GM23338 (cell line): ENCODE measurements around the gene FAM76A. TPM values are rescaled to one million over a fixed set of nuclear protein-coding genes. Genes with fewer than 3 reads are reported as not detected.

Experiments used
- ATAC-seq: fragments of 200-7000 bp; cut with Tn5 transposase; 3 replicates; pipeline ENCODE4 v1.9.1; 2020
- DNase-seq: peaks from one replicate; pipeline ENCODE4 v3.0.0-alpha.2; 2015; ENCODE audit warnings: low spot score
- H2AFZ ChIP-seq: fragments of 200-600 bp; sonication (generic); 2 replicates; pipeline ENCODE4 v1.8.0; 2016; ENCODE audit warnings: antibody characterized with exemption, mild to moderate bottlenecking, moderate library complexity
- H3F3A ChIP-seq: fragments of 200-600 bp; sonication (generic); replicated peaks from 2 replicates; pipeline ENCODE4 v1.8.0; 2017; ENCODE audit warnings: antibody characterized with exemption, mixed run types, low read depth
- H3K27ac ChIP-seq: fragments of 200-600 bp; sonication (generic); 2 replicates; pipeline ENCODE4 v1.6.1; 2016; ENCODE audit warnings: low read depth
- H3K27me3 ChIP-seq: fragments of 200-600 bp; sonication (generic); 2 replicates; pipeline ENCODE4 v1.8.0; 2016; ENCODE audit warnings: mild to moderate bottlenecking, mixed run types, moderate library complexity; ENCODE audit not compliant: insufficient read depth
- H3K36me3 ChIP-seq: fragments of 200-600 bp; sonication (generic); 2 replicates; pipeline ENCODE4 v1.8.0; 2016; ENCODE audit warnings: mild to moderate bottlenecking; ENCODE audit not compliant: insufficient read depth
- H3K4me1 ChIP-seq: fragments of 200-600 bp; sonication (generic); 2 replicates; pipeline ENCODE4 v1.8.0; 2016; ENCODE audit warnings: mild to moderate bottlenecking, moderate library complexity; ENCODE audit not compliant: insufficient read depth
- H3K4me2 ChIP-seq: fragments of 200-600 bp; sonication (generic); 2 replicates; pipeline ENCODE4 v1.7.1; 2017; ENCODE audit warnings: mixed run types
- H3K4me3 ChIP-seq: fragments of 200-600 bp; sonication (generic); 2 replicates; pipeline ENCODE4 v1.6.1; 2016; ENCODE audit warnings: mixed run types
- H3K79me2 ChIP-seq: fragments of 200-600 bp; sonication (generic); replicated peaks from 2 replicates; pipeline ENCODE4 v1.8.0; 2017; ENCODE audit warnings: mild to moderate bottlenecking; ENCODE audit not compliant: insufficient read depth
- H3K9me2 ChIP-seq: fragments of 200-600 bp; sonication (generic); 2 replicates; pipeline ENCODE4 v1.8.0; 2017; ENCODE audit not compliant: insufficient read depth
- H4K20me1 ChIP-seq: fragments of 200-600 bp; sonication (generic); replicated peaks from 2 replicates; pipeline ENCODE4 v1.8.0; 2017; ENCODE audit warnings: mild to moderate bottlenecking; ENCODE audit not compliant: insufficient read depth
- H3K27ac Mint-ChIP-seq: 2 replicates; pipeline ENCODE4 v1.8.0; 2020; ENCODE audit warnings: inconsistent platforms, mild to moderate bottlenecking, moderate library complexity, mixed read lengths
- H3K27me3 Mint-ChIP-seq: 3 replicates; pipeline ENCODE4 v1.8.0; 2022; ENCODE audit warnings: low read depth, mild to moderate bottlenecking, moderate library complexity, mixed read lengths, inconsistent platforms; ENCODE audit not compliant: insufficient read depth, poor library complexity
- H3K36me3 Mint-ChIP-seq: 3 replicates; pipeline ENCODE4 v1.8.0; 2021; ENCODE audit warnings: low read depth, mild to moderate bottlenecking, inconsistent platforms, moderate library complexity, mixed read lengths
- H3K4me1 Mint-ChIP-seq: 3 replicates; pipeline ENCODE4 v1.8.0; 2020; ENCODE audit warnings: mild to moderate bottlenecking, inconsistent platforms, mixed read lengths
- H3K4me3 Mint-ChIP-seq: 3 replicates; pipeline ENCODE4 v1.8.0; 2021; ENCODE audit warnings: moderate library complexity, mild to moderate bottlenecking, inconsistent platforms, mixed read lengths
- H3K9me3 Mint-ChIP-seq: 3 replicates; pipeline ENCODE4 v1.8.0; 2020; ENCODE audit warnings: moderate library complexity, mild to moderate bottlenecking, inconsistent platforms, mixed read lengths
- CREB1 ChIP-seq: fragments of 250-450 bp; sonication (Bioruptor Pico); IDR thresholded peaks from 2 replicates; pipeline ENCODE4 v1.5.0; 2020; ENCODE audit warnings: low read depth, mild to moderate bottlenecking, moderate library complexity
- EZH2 ChIP-seq: fragments of 200-600 bp; sonication (generic); IDR thresholded peaks from one replicate; pipeline ENCODE4 v1.8.0; 2017; ENCODE audit warnings: antibody characterized with exemption, mild to moderate bottlenecking, low read depth; ENCODE audit not compliant: unreplicated experiment
- EZH2phosphoT487 ChIP-seq: fragments of 200-600 bp; sonication (generic); IDR thresholded peaks from one replicate; pipeline ENCODE4 v1.8.1; 2018; ENCODE audit warnings: antibody characterized with exemption; ENCODE audit not compliant: unreplicated experiment
- JUNB ChIP-seq: IDR thresholded peaks from one replicate; pipeline ENCODE4 v1.6.1; 2016; ENCODE audit warnings: antibody characterized with exemption; ENCODE audit not compliant: unreplicated experiment
- NANOG ChIP-seq: IDR thresholded peaks from 2 replicates; pipeline ENCODE4 v1.6.1; 2016; ENCODE audit warnings: antibody characterized with exemption, borderline replicate concordance
- POLR2AphosphoS5 ChIP-seq: IDR thresholded peaks from 2 replicates; pipeline ENCODE4 v1.6.1; 2016; ENCODE audit warnings: antibody characterized with exemption, low read depth
- STAT1 ChIP-seq: IDR thresholded peaks from one replicate; pipeline ENCODE4 v1.6.1; 2016; ENCODE audit warnings: antibody characterized with exemption; ENCODE audit not compliant: unreplicated experiment
- ZNF114 ChIP-seq: fragments of 250-450 bp; sonication (Bioruptor Pico); IDR thresholded peaks from 2 replicates; pipeline ENCODE4 v1.5.0; 2020; ENCODE audit warnings: mild to moderate bottlenecking, moderate library complexity
- ZNF331 ChIP-seq: fragments of 250-450 bp; sonication (Bioruptor Pico); IDR thresholded peaks from 2 replicates; pipeline ENCODE4 v1.5.0; 2020; ENCODE audit warnings: low read depth, mild to moderate bottlenecking, moderate library complexity
- polyA plus RNA-seq: library from polyadenylated mRNA; unstranded; fragments of >200 nt; fragmentation: Nextera tagmentation; extraction: Ambion mirVana; gene quantifications from 2 replicates; pipeline ENCODE4 v1.2.1, GENCODE V29; 2016
- total RNA-seq: library from RNA; depleted of rRNA; stranded (reverse); fragments of >200 nt; shearing (Covaris generic); gene quantifications from 2 replicates; pipeline ENCODE4 v1.2.3, GENCODE V29; 2014
- TF ChIP-seq, protein P1 (sequence below): IDR thresholded peaks from one replicate; pipeline ENCODE4 v1.6.1; 2018; ENCODE audit warnings: antibody characterized with exemption; ENCODE audit not compliant: unreplicated experiment
- TF ChIP-seq, protein P2 (sequence below), 2 experiments: fragments of 200-600 bp in 1 of 2; sonication (generic) in 1 of 2; conservative IDR thresholded peaks; 2 replicates each; pipeline versions ENCODE4 v1.5.1 to v1.6.1; 2016 to 2017; ENCODE audit warnings: antibody characterized with exemption in 2 of 2, low read depth in 2 of 2, mild to moderate bottlenecking in 2 of 2, moderate library complexity in 1 of 2
- TF ChIP-seq, protein P3 (sequence below): fragments of 250-450 bp; sonication (Bioruptor Pico); IDR thresholded peaks from 2 replicates; pipeline ENCODE4 v1.5.0; 2020; ENCODE audit warnings: mild to moderate bottlenecking, moderate library complexity
- TF ChIP-seq, protein P4 (sequence below): IDR thresholded peaks from 2 replicates; pipeline ENCODE4 v1.6.1; 2016; ENCODE audit warnings: antibody characterized with exemption

The FAM76A gene
- total and polyA plus RNA-seq, 2 experiments from 2014 or later, result 12.5 to 13.8 TPM

DNA sequence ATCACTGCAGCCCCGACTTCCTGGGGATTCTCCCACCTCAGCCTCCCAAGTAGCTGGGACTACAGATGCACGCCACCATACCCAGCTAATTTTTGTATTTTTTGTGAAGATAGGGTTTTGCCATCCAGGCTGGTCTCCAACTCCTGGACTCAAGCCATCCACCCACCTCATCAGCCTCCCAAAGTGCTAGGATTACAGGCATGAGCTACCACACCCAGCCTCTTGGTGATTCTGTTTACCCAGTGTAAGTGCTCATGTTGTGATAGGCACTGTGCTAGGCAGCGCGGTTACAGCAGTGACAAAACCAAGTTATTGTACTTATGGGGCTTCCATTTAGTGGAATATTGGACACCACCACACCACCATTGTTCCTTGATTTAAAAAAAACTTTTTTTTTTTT is 37.6 kb downstream of the FAM76A start:
- H2AFZ ChIP-seq, result no peak overlapping the region
- no peak overlapping the region for H3K27ac ChIP-seq
- Mint-ChIP-seq H3K27me3 (no peaks in the 10 kb centered on the region), H3K4me3 (no peak overlapping the region), H3K36me3 (no peaks in the 10 kb centered on the region), H3K9me3 (no peaks in the 10 kb centered on the region), H3K4me1 (no peaks in the 10 kb centered on the region), H3K27ac (no peak overlapping the region)
- H4K20me1 ChIP-seq, result no peaks in the 10 kb centered on the region
- no peak overlapping the region for H3K4me2 ChIP-seq
- no peaks in the 10 kb centered on the region for H3K4me1 ChIP-seq
- no peak for DNase-seq
- no peaks in the 10 kb centered on the region for H3K79me2 ChIP-seq
- H3K36me3 ChIP-seq, result peaks cover 8% of the 10 kb centered on the region
- no peaks in the 10 kb centered on the region for H3F3A ChIP-seq
- ATAC-seq, result no peak
- no peak overlapping the region for H3K4me3 ChIP-seq
- H3K9me2 ChIP-seq, result no peaks in the 10 kb centered on the region
- TF ChIP-seq, protein P1, sequence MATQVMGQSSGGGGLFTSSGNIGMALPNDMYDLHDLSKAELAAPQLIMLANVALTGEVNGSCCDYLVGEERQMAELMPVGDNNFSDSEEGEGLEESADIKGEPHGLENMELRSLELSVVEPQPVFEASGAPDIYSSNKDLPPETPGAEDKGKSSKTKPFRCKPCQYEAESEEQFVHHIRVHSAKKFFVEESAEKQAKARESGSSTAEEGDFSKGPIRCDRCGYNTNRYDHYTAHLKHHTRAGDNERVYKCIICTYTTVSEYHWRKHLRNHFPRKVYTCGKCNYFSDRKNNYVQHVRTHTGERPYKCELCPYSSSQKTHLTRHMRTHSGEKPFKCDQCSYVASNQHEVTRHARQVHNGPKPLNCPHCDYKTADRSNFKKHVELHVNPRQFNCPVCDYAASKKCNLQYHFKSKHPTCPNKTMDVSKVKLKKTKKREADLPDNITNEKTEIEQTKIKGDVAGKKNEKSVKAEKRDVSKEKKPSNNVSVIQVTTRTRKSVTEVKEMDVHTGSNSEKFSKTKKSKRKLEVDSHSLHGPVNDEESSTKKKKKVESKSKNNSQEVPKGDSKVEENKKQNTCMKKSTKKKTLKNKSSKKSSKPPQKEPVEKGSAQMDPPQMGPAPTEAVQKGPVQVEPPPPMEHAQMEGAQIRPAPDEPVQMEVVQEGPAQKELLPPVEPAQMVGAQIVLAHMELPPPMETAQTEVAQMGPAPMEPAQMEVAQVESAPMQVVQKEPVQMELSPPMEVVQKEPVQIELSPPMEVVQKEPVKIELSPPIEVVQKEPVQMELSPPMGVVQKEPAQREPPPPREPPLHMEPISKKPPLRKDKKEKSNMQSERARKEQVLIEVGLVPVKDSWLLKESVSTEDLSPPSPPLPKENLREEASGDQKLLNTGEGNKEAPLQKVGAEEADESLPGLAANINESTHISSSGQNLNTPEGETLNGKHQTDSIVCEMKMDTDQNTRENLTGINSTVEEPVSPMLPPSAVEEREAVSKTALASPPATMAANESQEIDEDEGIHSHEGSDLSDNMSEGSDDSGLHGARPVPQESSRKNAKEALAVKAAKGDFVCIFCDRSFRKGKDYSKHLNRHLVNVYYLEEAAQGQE, result no peak
- TF ChIP-seq, protein P2, sequence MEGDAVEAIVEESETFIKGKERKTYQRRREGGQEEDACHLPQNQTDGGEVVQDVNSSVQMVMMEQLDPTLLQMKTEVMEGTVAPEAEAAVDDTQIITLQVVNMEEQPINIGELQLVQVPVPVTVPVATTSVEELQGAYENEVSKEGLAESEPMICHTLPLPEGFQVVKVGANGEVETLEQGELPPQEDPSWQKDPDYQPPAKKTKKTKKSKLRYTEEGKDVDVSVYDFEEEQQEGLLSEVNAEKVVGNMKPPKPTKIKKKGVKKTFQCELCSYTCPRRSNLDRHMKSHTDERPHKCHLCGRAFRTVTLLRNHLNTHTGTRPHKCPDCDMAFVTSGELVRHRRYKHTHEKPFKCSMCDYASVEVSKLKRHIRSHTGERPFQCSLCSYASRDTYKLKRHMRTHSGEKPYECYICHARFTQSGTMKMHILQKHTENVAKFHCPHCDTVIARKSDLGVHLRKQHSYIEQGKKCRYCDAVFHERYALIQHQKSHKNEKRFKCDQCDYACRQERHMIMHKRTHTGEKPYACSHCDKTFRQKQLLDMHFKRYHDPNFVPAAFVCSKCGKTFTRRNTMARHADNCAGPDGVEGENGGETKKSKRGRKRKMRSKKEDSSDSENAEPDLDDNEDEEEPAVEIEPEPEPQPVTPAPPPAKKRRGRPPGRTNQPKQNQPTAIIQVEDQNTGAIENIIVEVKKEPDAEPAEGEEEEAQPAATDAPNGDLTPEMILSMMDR (conservative IDR thresholded peaks at IDR 0.05; ENCODE audit: low read depth in 2 of 2), result no peak
- TF ChIP-seq NANOG (no peak), JUNB (no peak), EZH2phosphoT487 (no peak), ZNF331 (no peak), CREB1 (CRISPR knock-in tag) (no peak), EZH2 (no peak), POLR2AphosphoS5 (no peak), ZNF114 (CRISPR knock-in tag) (no peak), STAT1 (no peak)
- TF ChIP-seq, protein P3, sequence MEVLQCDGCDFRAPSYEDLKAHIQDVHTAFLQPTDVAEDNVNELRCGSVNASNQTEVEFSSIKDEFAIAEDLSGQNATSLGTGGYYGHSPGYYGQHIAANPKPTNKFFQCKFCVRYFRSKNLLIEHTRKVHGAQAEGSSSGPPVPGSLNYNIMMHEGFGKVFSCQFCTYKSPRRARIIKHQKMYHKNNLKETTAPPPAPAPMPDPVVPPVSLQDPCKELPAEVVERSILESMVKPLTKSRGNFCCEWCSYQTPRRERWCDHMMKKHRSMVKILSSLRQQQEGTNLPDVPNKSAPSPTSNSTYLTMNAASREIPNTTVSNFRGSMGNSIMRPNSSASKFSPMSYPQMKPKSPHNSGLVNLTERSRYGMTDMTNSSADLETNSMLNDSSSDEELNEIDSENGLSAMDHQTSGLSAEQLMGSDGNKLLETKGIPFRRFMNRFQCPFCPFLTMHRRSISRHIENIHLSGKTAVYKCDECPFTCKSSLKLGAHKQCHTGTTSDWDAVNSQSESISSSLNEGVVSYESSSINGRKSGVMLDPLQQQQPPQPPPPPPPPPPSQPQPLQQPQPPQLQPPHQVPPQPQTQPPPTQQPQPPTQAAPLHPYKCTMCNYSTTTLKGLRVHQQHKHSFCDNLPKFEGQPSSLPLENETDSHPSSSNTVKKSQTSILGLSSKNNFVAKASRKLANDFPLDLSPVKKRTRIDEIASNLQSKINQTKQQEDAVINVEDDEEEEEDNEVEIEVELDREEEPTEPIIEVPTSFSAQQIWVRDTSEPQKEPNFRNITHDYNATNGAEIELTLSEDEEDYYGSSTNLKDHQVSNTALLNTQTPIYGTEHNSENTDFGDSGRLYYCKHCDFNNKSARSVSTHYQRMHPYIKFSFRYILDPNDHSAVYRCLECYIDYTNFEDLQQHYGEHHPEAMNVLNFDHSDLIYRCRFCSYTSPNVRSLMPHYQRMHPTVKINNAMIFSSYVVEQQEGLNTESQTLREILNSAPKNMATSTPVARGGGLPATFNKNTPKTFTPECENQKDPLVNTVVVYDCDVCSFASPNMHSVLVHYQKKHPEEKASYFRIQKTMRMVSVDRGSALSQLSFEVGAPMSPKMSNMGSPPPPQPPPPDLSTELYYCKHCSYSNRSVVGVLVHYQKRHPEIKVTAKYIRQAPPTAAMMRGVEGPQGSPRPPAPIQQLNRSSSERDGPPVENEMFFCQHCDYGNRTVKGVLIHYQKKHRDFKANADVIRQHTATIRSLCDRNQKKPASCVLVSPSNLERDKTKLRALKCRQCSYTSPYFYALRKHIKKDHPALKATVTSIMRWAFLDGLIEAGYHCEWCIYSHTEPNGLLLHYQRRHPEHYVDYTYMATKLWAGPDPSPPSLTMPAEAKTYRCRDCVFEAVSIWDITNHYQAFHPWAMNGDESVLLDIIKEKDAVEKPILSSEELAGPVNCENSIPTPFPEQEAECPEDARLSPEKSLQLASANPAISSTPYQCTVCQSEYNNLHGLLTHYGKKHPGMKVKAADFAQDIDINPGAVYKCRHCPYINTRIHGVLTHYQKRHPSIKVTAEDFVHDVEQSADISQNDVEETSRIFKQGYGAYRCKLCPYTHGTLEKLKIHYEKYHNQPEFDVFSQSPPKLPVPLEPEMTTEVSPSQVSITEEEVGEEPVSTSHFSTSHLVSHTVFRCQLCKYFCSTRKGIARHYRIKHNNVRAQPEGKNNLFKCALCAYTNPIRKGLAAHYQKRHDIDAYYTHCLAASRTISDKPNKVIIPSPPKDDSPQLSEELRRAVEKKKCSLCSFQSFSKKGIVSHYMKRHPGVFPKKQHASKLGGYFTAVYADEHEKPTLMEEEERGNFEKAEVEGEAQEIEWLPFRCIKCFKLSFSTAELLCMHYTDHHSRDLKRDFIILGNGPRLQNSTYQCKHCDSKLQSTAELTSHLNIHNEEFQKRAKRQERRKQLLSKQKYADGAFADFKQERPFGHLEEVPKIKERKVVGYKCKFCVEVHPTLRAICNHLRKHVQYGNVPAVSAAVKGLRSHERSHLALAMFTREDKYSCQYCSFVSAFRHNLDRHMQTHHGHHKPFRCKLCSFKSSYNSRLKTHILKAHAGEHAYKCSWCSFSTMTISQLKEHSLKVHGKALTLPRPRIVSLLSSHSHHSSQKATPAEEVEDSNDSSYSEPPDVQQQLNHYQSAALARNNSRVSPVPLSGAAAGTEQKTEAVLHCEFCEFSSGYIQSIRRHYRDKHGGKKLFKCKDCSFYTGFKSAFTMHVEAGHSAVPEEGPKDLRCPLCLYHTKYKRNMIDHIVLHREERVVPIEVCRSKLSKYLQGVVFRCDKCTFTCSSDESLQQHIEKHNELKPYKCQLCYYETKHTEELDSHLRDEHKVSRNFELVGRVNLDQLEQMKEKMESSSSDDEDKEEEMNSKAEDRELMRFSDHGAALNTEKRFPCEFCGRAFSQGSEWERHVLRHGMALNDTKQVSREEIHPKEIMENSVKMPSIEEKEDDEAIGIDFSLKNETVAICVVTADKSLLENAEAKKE (CRISPR knock-in tag), result no peak
- TF ChIP-seq, protein P4, sequence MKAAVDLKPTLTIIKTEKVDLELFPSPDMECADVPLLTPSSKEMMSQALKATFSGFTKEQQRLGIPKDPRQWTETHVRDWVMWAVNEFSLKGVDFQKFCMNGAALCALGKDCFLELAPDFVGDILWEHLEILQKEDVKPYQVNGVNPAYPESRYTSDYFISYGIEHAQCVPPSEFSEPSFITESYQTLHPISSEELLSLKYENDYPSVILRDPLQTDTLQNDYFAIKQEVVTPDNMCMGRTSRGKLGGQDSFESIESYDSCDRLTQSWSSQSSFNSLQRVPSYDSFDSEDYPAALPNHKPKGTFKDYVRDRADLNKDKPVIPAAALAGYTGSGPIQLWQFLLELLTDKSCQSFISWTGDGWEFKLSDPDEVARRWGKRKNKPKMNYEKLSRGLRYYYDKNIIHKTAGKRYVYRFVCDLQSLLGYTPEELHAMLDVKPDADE, result no peak
- no peaks in the 10 kb centered on the region for H3K27me3 ChIP-seq
